Neural cell (in vitro differentiated cells): Measurements from ENCODE around the gene SLC10A3.

ENCODE experiments used
- CTCF ChIP-seq: fragments of 450-650 bp; IDR thresholded peaks from 2 replicates; pipeline ENCODE4 v1.5.1; 2014; ENCODE audit warnings: antibody characterized with exemption, mild to moderate bottlenecking, moderate library complexity; ENCODE audit not compliant: poor library complexity, severe bottlenecking
- EZH2 ChIP-seq: fragments of 200-600, 300-800 bp; shearing (Covaris generic), sonication (generic); IDR thresholded peaks from 2 replicates; pipeline ENCODE4 v1.6.1; 2014; ENCODE audit warnings: antibody characterized with exemption, low read length, borderline replicate concordance, mild to moderate bottlenecking; ENCODE audit not compliant: insufficient read depth, poor library complexity, severe bottlenecking
- REST ChIP-seq: IDR thresholded peaks from 2 replicates; pipeline ENCODE4 v1.6.1; 2012; ENCODE audit warnings: borderline replicate concordance
- TAF1 ChIP-seq: IDR thresholded peaks from 2 replicates; pipeline ENCODE4 v1.6.1; 2012; ENCODE audit warnings: low read depth

- TF ChIP-seq TAF1: no peak
- TF ChIP-seq EZH2: no peak
- no peak for TF ChIP-seq CTCF
- TF ChIP-seq REST: no peak
Measured at GRCh38 chrX:154486052-154486395, 4.4 kb downstream of the SLC10A3 start.
